ENCODE data around the gene ISG15.

GRCh38 chr1:1043921-1044320 lies 30.6 kb downstream of the ISG15 start:
- TF ChIP-seq SUZ12 (IDR thresholded peaks at IDR 0.05) (no peak), FOXA1 (IDR thresholded peaks at IDR 0.05) (no peak), FOXM1 (IDR thresholded peaks at IDR 0.05; ENCODE audit: borderline replicate concordance) (no peak), BHLHE40 (IDR thresholded peaks at IDR 0.05; ENCODE audit: borderline replicate concordance) (no peak), ELF4 (IDR thresholded peaks at IDR 0.05) (no peak), FOXK2 (IDR thresholded peaks at IDR 0.05) (no peak), LEF1 (IDR thresholded peaks at IDR 0.05; ENCODE audit: borderline replicate concordance) (no peak), HDGF (IDR thresholded peaks at IDR 0.05; ENCODE audit: borderline replicate concordance) (no peak), NFRKB (IDR thresholded peaks at IDR 0.05) (no peak), TARDBP (IDR thresholded peaks at IDR 0.05) (no peak), L3MBTL2 (conservative IDR thresholded peaks at IDR 0.05) (no peak), ARNT (IDR thresholded peaks at IDR 0.05) (no peak)
- TF ChIP-seq, protein P1, sequence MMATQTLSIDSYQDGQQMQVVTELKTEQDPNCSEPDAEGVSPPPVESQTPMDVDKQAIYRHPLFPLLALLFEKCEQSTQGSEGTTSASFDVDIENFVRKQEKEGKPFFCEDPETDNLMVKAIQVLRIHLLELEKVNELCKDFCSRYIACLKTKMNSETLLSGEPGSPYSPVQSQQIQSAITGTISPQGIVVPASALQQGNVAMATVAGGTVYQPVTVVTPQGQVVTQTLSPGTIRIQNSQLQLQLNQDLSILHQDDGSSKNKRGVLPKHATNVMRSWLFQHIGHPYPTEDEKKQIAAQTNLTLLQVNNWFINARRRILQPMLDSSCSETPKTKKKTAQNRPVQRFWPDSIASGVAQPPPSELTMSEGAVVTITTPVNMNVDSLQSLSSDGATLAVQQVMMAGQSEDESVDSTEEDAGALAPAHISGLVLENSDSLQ (IDR thresholded peaks at IDR 0.05) = no peak

Data from HEK293T (cell line).